DND-41 (cell line): ENCODE data around the gene NSG2.

Experiments
- ATAC-seq: fragments of 200-7000 bp; cut with Tn5 transposase; 3 replicates; pipeline ENCODE4 v1.9.1; 2021; ENCODE audit warnings: low read depth; ENCODE audit not compliant: insufficient read depth
- DNase-seq: peaks from one replicate; pipeline ENCODE4 v3.0.0-alpha.2; 2020
- H2AFZ ChIP-seq: 2 replicates; pipeline ENCODE4 v1.6.0; 2012; ENCODE audit warnings: low read depth, low read length
- H3K27ac ChIP-seq: 2 replicates; pipeline ENCODE4 v1.5.1; 2012; ENCODE audit warnings: low read length, inconsistent platforms
- H3K27me3 ChIP-seq: fragments of 200-600 bp; sonication (generic); 2 replicates; pipeline ENCODE4 v1.6.0; 2012; ENCODE audit warnings: low read length, mild to moderate bottlenecking, inconsistent platforms; ENCODE audit not compliant: insufficient read depth, poor library complexity
- H3K36me3 ChIP-seq: 2 replicates; pipeline ENCODE4 v1.5.1; 2012; ENCODE audit warnings: low read length, inconsistent platforms; ENCODE audit not compliant: insufficient read depth
- H3K4me1 ChIP-seq: 2 replicates; pipeline ENCODE4 v1.5.1; 2012; ENCODE audit warnings: mild to moderate bottlenecking, low read length; ENCODE audit not compliant: insufficient read depth
- H3K4me2 ChIP-seq: 2 replicates; pipeline ENCODE4 v1.6.0; 2012; ENCODE audit warnings: mild to moderate bottlenecking, moderate library complexity, low read length, inconsistent platforms; ENCODE audit not compliant: insufficient read depth
- H3K4me3 ChIP-seq, 2 experiments: fragments of 200-600 bp in 1 of 2; shearing (Covaris generic) in 1 of 2; 2 replicates each; pipeline ENCODE4 v1.5.1; 2012 to 2016; ENCODE audit warnings: inconsistent platforms in 2 of 2, low read length in 2 of 2, mild to moderate bottlenecking in 2 of 2, low read depth in 1 of 2, moderate library complexity in 1 of 2
- H3K79me2 ChIP-seq: 2 replicates; pipeline ENCODE4 v1.6.0; 2012; ENCODE audit warnings: low read length, inconsistent platforms; ENCODE audit not compliant: insufficient read depth
- H3K9ac ChIP-seq: 2 replicates; pipeline ENCODE4 v1.6.0; 2012; ENCODE audit warnings: low read depth, mild to moderate bottlenecking, inconsistent platforms, low read length, moderate library complexity
- H3K9me3 ChIP-seq: 2 replicates; pipeline ENCODE4 v1.5.1; 2012; ENCODE audit warnings: low read length, moderate library complexity, mild to moderate bottlenecking, inconsistent platforms; ENCODE audit not compliant: insufficient read depth, severe bottlenecking
- H4K20me1 ChIP-seq: 2 replicates; pipeline ENCODE4 v1.6.0; 2012; ENCODE audit warnings: low read length; ENCODE audit not compliant: insufficient read depth
- CTCF ChIP-seq: IDR thresholded peaks from 2 replicates; pipeline ENCODE4 v1.5.1; 2012; ENCODE audit warnings: borderline replicate concordance, low read length, moderate library complexity, mild to moderate bottlenecking; ENCODE audit not compliant: poor library complexity, severe bottlenecking; ENCODE audit errors: extremely low read depth
- EZH2 ChIP-seq: IDR thresholded peaks from 3 replicates; pipeline ENCODE4 v1.6.1; 2012; ENCODE audit warnings: borderline replicate concordance, low read depth, mild to moderate bottlenecking, moderate library complexity, low read length, inconsistent platforms; ENCODE audit not compliant: severe bottlenecking

Gene NSG2

GRCh38 chr5:174151599-174152181, 106.2 kb downstream of the NSG2 start:
- H3K9me3 ChIP-seq = peaks cover 3% of the 10 kb centered on the region
- H3K4me1 ChIP-seq = no peaks in the 10 kb centered on the region
- no peak for DNase-seq
- H4K20me1 ChIP-seq = no peaks in the 10 kb centered on the region
- no peak overlapping the region for H3K4me2 ChIP-seq
- H2AFZ ChIP-seq = no peak overlapping the region
- no peaks in the 10 kb centered on the region for H3K27me3 ChIP-seq
- no peak overlapping the region for H3K4me3 ChIP-seq
- H3K27ac ChIP-seq = no peak overlapping the region
- TF ChIP-seq EZH2 (no peak), CTCF (no peak)
- no peak overlapping the region for H3K9ac ChIP-seq
- no peaks in the 10 kb centered on the region for H3K79me2 ChIP-seq
- no peak for ATAC-seq
- no peaks in the 10 kb centered on the region for H3K36me3 ChIP-seq

GRCh38 chr5:174154559-174154958, 109.1 kb downstream of the NSG2 start:
- no peak for TF ChIP-seq EZH2
- Histone ChIP-seq H4K20me1 (no peaks in the 10 kb centered on the region), H3K27me3 (no peaks in the 10 kb centered on the region), H3K4me3 (no peak overlapping the region), H3K9me3 (peaks cover 6% of the 10 kb centered on the region), H3K9ac (no peak overlapping the region), H2AFZ (no peak overlapping the region), H3K36me3 (no peaks in the 10 kb centered on the region), H3K27ac (no peak overlapping the region), H3K4me1 (no peaks in the 10 kb centered on the region), H3K4me2 (no peak overlapping the region), H3K79me2 (no peaks in the 10 kb centered on the region)
- no peak for ATAC-seq
- DNase-seq = no peak

- H3K9me3 ChIP-seq = peaks cover 6% of the 10 kb centered on the region
These were observed 109.8 kb downstream of the NSG2 start for GRCh38 chr5:174155281-174155680.

GRCh38 chr5:174155706-174156105, 110.2 kb downstream of the NSG2 start:
- H3K79me2 ChIP-seq = no peaks in the 10 kb centered on the region
- no peak overlapping the region for H3K27ac ChIP-seq
- H3K9me3 ChIP-seq = peaks cover 6% of the 10 kb centered on the region
- no peaks in the 10 kb centered on the region for H4K20me1 ChIP-seq
- no peak overlapping the region for H3K4me3 ChIP-seq
- H3K9ac ChIP-seq = no peak overlapping the region
- no peak overlapping the region for H2AFZ ChIP-seq
- DNase-seq (no peak), ATAC-seq (no peak)
- H3K4me2 ChIP-seq = no peak overlapping the region
- H3K27me3 ChIP-seq = no peaks in the 10 kb centered on the region
- TF ChIP-seq CTCF = no peak
- no peak for TF ChIP-seq EZH2
- H3K4me1 ChIP-seq = no peaks in the 10 kb centered on the region
- no peaks in the 10 kb centered on the region for H3K36me3 ChIP-seq

More at GRCh38 chr5:174155281-174155680, 109.8 kb downstream of the NSG2 start:
- Histone ChIP-seq H3K79me2 (no peaks in the 10 kb centered on the region), H3K27ac (no peak overlapping the region), H3K4me2 (no peak overlapping the region), H4K20me1 (no peaks in the 10 kb centered on the region), H3K36me3 (no peaks in the 10 kb centered on the region), H3K9ac (no peak overlapping the region), H2AFZ (no peak overlapping the region), H3K4me3 (no peak overlapping the region), H3K27me3 (no peaks in the 10 kb centered on the region), H3K4me1 (no peaks in the 10 kb centered on the region)
- no peak for DNase-seq
- no peak for TF ChIP-seq CTCF
- TF ChIP-seq EZH2 = no peak
- ATAC-seq = no peak
